Adipocyte (in vitro differentiated cells): ENCODE data around the gene NCOR1.
"Not testable (repeated sequence)": the region's sequence is repeated elsewhere in the genome, so short reads cannot be mapped to it uniquely, and the experiment has no call there.

Experiments
- DNase-seq: peaks from one replicate; pipeline ENCODE4 v3.0.0-alpha.2; 2015; ENCODE audit warnings: low read depth
- H3K27me3 ChIP-seq: replicated peaks from 2 replicates; pipeline ENCODE4 v1.7.0; 2013; ENCODE audit warnings: mild to moderate bottlenecking, low read length, moderate library complexity; ENCODE audit not compliant: control insufficient read depth, insufficient read depth
- H3K36me3 ChIP-seq: 2 replicates; pipeline ENCODE4 v1.7.0; 2013; ENCODE audit warnings: low read length, mild to moderate bottlenecking, moderate library complexity; ENCODE audit not compliant: control insufficient read depth, insufficient read depth, severe bottlenecking
- H3K4me1 ChIP-seq: 2 replicates; pipeline ENCODE4 v1.7.0; 2013; ENCODE audit warnings: mild to moderate bottlenecking, low read length, moderate library complexity; ENCODE audit not compliant: control insufficient read depth, insufficient read depth
- H3K4me3 ChIP-seq: 2 replicates; pipeline ENCODE4 v1.7.0; 2013; ENCODE audit warnings: mild to moderate bottlenecking, low read length, moderate library complexity
- H3K9ac ChIP-seq: 2 replicates; pipeline ENCODE4 v1.7.0; 2013; ENCODE audit warnings: mild to moderate bottlenecking, low read length, moderate library complexity
- H3K9me3 ChIP-seq: 2 replicates; pipeline ENCODE4 v1.7.0; 2013; ENCODE audit warnings: mild to moderate bottlenecking, low read length, moderate library complexity; ENCODE audit not compliant: control insufficient read depth

NCOR1 gene

DNA sequence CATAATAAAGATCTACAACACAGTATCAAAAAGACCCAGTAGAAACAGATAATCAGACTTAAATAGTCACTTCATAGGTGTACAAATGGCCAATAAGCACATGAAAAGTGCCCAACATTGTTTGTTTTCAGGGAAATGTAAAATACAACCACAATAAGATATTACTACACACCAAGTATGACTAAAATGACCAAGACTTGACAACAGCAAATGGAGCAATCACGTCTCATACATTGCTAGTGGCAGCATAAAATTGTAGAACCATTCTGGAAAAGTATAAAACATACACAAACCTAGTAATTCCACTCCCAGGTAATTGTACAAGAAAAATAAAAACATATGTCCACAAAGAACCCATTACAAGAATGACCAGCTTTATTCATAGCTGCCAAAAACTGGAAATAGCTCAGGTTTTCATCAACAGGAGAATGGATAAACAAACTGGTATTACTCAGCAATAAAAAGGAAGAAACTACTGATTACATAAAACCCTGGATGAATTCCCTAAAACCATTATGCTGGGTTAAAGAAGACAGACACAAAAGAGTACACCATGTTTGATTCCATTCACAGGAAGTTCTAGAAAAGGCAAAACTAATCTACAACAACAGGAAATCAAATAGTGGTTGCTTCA is 130.2 kb downstream of the NCOR1 start:
- H3K27me3 ChIP-seq: no peaks in the 10 kb centered on the region
- DNase-seq: peak; percentile 73
- peaks cover 15% of the 10 kb centered on the region for H3K4me1 ChIP-seq
- no peak overlapping the region for H3K9ac ChIP-seq
- H3K9me3 ChIP-seq: no peaks in the 10 kb centered on the region
- peaks cover 42% of the 10 kb centered on the region for H3K36me3 ChIP-seq
- no peak overlapping the region for H3K4me3 ChIP-seq

DNA sequence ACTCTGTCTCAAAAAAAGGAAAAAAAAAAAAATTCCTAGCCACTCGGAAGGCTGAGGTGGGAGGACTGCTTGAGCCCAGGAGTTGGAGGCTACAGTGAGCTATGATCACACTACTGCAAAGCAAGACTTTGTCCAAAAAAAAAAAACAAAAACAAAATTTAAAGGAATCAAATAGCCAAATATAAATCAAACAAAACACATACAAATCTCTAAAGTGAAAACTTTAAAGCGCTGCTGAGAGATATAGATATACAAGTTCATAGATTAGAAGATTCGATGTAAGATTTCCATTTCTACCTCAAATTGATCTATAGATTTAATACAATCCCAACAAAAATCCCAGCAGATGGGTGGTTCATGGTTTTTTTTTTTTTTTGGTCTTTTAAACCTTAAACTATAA is 132.1 kb downstream of the NCOR1 start:
- H3K36me3 ChIP-seq: peaks cover 51% of the 10 kb centered on the region
- H3K27me3 ChIP-seq: no peaks in the 10 kb centered on the region
- no peak for DNase-seq
- no peak overlapping the region for H3K9ac ChIP-seq
- no peaks in the 10 kb centered on the region for H3K9me3 ChIP-seq
- H3K4me3 ChIP-seq: no peak overlapping the region
- peaks cover 15% of the 10 kb centered on the region for H3K4me1 ChIP-seq

DNA sequence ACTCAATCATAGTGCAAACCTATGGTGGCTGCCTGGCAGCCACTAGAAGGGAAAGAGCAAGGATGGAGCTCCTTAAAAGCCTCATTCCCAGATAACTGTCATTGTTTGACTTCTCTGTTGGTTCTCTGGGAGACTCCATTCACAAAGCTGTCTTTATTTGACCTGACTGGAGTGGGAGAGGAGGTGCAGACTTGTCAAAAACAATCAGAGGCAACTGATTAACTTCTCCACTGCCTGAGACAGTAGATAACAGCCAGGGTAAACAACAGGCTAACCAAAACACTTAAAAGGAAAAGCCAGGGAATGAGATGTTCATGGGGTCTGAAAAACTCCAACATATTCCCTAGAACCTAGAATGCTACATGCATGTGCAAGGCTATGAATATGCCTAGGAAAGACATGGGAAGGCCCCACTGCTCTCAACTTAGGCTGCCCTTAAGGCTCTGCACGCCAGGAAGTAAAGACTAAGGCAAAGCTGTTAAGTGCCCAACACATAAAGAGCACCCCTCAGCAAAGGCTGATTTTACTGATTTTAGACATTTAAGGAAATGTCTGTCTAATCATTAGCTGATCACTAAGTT is 133.7 kb downstream of the NCOR1 start:
- no peak for DNase-seq
- H3K4me1 ChIP-seq: peaks cover 15% of the 10 kb centered on the region
- no peaks in the 10 kb centered on the region for H3K9me3 ChIP-seq
- H3K36me3 ChIP-seq: peaks cover 57% of the 10 kb centered on the region
- no peak overlapping the region for H3K4me3 ChIP-seq
- no peaks in the 10 kb centered on the region for H3K27me3 ChIP-seq
- no peak overlapping the region for H3K9ac ChIP-seq

DNA sequence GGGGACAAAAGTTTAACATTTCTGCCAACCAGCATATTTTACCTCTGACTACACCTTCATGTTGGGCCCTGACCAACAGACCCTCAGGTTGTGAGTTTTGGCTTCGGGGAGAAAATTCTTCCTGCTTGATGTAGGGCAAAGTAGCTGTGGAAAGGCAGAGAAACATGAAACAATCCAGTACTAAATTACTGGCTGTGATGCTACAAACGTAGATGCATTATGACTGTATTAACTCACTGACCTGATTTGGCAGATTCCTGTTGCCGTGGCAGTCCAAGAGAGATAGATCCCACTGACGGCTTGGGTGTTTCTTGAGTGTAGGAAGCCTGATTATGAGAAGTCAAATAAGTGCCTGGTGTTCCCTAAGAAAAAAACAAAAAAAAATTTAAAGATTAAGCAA is 135.0 kb downstream of the NCOR1 start:
- peaks cover 57% of the 10 kb centered on the region for H3K36me3 ChIP-seq
- no peak overlapping the region for H3K9ac ChIP-seq
- H3K27me3 ChIP-seq: no peaks in the 10 kb centered on the region
- peaks cover 10% of the 10 kb centered on the region for H3K4me1 ChIP-seq
- DNase-seq: no peak
- H3K4me3 ChIP-seq: no peak overlapping the region
- H3K9me3 ChIP-seq: no peaks in the 10 kb centered on the region

DNA sequence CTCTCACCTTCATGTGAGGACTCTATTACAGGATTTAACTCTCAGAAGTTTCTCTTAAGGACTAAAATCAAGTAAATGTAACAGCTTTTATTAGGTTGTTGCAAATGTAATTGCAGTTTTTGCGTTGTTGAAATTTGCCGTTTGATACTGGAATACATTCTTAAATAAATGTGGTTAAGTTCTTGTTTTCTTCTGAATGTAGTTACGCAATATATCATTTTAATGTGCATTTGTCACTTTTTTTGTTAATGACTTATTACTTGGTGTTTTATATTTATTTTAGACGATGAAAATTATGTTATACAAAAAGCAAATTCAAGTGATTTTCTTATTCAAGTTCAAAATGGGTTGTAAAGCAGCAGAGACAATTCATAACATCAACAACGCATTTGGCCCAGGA is 139.4 kb downstream of the NCOR1 start:
- no peaks in the 10 kb centered on the region for H3K27me3 ChIP-seq
- H3K4me3 ChIP-seq: no peak overlapping the region
- H3K9me3 ChIP-seq: no peaks in the 10 kb centered on the region
- no peak overlapping the region for H3K9ac ChIP-seq
- H3K36me3 ChIP-seq: peaks cover 89% of the 10 kb centered on the region
- no peaks in the 10 kb centered on the region for H3K4me1 ChIP-seq
- no peak for DNase-seq

DNA sequence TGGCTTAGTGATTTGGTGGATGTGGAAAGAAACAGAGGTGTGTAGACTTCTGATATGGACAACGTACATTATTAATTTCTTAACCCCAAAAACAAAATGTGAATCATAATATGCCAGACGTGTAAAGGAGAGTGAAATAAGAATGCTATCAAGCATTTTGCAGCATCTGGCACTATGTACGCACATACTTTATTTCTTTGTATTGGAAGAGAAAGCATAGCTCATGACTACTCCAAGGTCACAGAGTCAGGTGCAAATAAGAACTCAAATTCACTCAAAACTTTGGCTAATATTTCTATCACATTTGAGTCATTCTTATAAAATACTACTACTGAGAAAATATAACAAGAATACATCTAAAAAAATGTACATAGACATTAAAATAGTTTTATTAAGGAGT is 140.9 kb downstream of the NCOR1 start:
- H3K36me3 ChIP-seq: peaks cover 92% of the 10 kb centered on the region
- H3K27me3 ChIP-seq: no peaks in the 10 kb centered on the region

DNA sequence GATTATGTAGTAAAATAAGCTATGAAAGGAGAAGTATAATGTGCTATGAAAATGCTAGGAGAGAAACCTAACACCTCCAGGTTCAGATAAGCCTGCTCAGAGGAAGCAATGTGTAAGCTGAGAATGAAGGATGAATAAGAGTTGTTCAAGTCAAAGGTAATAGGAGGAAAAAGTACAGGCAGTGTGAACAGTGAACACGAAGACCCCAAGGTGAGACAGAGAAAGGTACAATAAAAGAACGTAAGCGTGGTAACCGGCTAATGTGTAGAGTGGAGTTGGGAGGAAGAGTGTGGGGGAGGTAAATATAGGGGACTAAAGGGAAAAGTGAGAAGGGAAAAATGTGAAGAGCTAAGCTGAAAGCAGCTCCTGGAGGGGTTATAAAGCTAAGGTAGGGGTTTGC is 141.5 kb downstream of the NCOR1 start:
- DNase-seq: no peak
- Histone ChIP-seq H3K27me3 (no peaks in the 10 kb centered on the region), H3K9ac (no peak overlapping the region), H3K9me3 (no peaks in the 10 kb centered on the region), H3K36me3 (peaks cover 92% of the 10 kb centered on the region), H3K4me3 (no peak overlapping the region), H3K4me1 (no peaks in the 10 kb centered on the region)

More for the DNA sequence above, 140.9 kb downstream of the NCOR1 start:
- no peak overlapping the region for H3K9ac ChIP-seq
- no peaks in the 10 kb centered on the region for H3K9me3 ChIP-seq
- no peak for DNase-seq
- no peaks in the 10 kb centered on the region for H3K4me1 ChIP-seq
- H3K4me3 ChIP-seq: no peak overlapping the region

DNA sequence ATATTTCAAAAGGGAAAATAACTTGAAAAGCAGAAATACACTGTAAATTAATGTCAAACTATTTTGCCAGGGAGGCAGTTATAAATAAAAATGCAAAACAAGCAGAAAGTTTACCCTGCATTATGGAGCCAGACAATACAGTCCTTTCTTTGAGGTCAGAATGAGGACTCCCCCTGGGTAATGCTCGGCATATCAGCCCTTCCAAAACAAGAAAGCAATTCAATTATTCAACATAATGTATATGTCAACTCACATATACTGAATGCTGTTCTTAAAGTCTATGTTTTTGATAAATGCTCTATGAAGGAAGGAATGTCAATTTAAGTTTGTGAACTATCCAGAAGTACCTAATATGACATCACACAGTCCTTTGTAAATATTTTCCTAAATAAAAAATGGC is 143.3 kb downstream of the NCOR1 start:
- H3K4me3 ChIP-seq: no peak overlapping the region
- DNase-seq: no peak
- H3K9ac ChIP-seq: no peak overlapping the region
- H3K9me3 ChIP-seq: no peaks in the 10 kb centered on the region
- H3K4me1 ChIP-seq: peaks cover 4% of the 10 kb centered on the region
- H3K27me3 ChIP-seq: no peaks in the 10 kb centered on the region
- peaks cover 95% of the 10 kb centered on the region for H3K36me3 ChIP-seq

DNA sequence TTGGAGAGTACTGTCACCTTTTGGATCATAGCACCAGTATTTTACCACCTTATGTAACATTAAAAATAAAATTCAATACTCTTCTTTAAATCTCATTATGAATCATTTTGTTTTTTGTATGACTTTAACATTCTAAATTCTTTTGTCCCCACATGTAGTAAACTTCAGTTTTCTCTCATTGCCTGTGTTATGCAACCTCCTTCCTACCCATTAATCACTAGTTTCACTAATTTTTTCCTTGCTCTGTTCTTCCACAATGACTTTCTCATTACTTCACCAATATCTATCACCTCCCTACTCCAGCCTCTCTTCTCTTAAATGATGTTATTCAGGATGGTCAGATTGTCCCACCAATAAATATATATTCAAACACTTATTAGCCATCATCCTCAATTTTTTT is 147.0 kb downstream of the NCOR1 start:
- Histone ChIP-seq H3K27me3 (no peaks in the 10 kb centered on the region), H3K4me1 (peaks cover 4% of the 10 kb centered on the region), H3K36me3 (peaks cover 96% of the 10 kb centered on the region), H3K9ac (no peak overlapping the region), H3K4me3 (no peak overlapping the region), H3K9me3 (no peaks in the 10 kb centered on the region)
- DNase-seq: peak; percentile 17

DNA sequence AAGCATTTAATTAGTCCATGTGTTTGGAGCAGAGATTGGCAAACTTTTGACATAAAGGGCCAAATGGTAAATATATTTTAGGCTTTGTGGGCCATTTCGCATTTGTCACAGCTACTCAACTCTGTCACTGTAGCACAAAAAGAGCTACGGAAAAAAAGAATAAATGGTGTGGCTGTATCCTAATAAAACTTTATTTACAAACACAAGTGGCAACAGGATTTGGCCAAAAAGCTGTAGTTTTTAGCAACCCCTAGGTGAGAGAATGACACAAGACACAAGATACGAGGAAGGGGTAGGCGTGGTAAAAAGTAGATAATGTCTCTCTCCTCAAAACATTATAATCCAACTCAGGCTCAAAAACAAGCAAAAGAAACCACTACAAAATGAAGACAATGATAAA is 149.2 kb downstream of the NCOR1 start:
- no peak for DNase-seq
- no peak overlapping the region for H3K4me3 ChIP-seq
- peaks cover 95% of the 10 kb centered on the region for H3K36me3 ChIP-seq

DNA sequence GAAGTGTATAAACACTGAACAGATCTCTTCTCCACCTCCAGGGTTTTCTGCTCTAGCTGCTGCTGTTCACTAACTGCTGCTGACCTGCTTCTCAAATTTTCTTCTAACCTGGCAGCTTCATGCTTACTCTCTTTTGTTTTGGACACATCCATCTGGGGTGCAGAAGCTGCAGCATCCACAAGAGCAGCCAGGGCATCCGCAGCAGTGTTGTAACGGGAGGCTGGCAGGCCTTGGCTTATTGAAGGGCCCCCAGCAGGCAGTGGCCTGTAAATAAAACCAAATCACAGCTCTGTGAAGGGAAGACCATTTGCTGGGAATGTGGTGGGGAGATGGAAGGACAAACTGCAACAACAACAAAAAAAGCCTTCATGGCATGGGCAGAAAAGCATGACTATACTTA is 153.7 kb downstream of the NCOR1 start:
- H3K4me3 ChIP-seq: no peak overlapping the region
- H3K9ac ChIP-seq: no peak overlapping the region
- H3K4me1 ChIP-seq: no peaks in the 10 kb centered on the region
- no peaks in the 10 kb centered on the region for H3K9me3 ChIP-seq
- H3K36me3 ChIP-seq: peaks cover 97% of the 10 kb centered on the region
- DNase-seq: no peak
- H3K27me3 ChIP-seq: no peaks in the 10 kb centered on the region

More for the DNA sequence above, 149.2 kb downstream of the NCOR1 start:
- H3K27me3 ChIP-seq: no peaks in the 10 kb centered on the region
- H3K4me1 ChIP-seq: peaks cover 4% of the 10 kb centered on the region
- no peaks in the 10 kb centered on the region for H3K9me3 ChIP-seq
- no peak overlapping the region for H3K9ac ChIP-seq

DNA sequence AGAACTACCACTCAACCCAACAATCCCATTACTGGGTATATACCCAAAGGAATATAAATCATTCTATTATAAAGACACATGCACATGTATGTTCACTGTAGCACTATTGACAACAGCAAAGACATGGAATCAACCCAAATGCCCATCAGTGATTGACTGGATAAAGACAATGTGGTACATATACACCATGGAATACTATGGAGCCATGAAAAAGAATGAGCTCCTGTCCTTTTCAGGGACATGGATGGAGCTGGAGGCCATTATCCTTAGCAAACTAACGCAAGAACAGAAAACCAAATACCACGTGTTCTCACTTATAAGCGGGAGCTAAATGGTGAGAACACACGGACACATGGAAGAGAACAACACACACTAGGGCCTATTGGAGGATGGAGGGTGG is 160.2 kb downstream of the NCOR1 start:
- peaks cover 77% of the 10 kb centered on the region for H3K36me3 ChIP-seq
- H3K4me3 ChIP-seq, H3K9ac ChIP-seq, DNase-seq, H3K27me3 ChIP-seq, H3K9me3 ChIP-seq, H3K4me1 ChIP-seq: not testable (repeated sequence)
